ENCODE results near the gene MSTN.
A peak's percentile ranks its signal among the peaks of the same experiment; 100 is the strongest.
"Not testable (repeated sequence)": the region's sequence is repeated elsewhere in the genome, so short reads cannot be mapped to it uniquely, and the experiment has no call there.

Gene MSTN

GRCh38 chr2:190063624-190064023, 1.1 kb upstream of the MSTN start:
- no peak for DNase-seq (ENCODE audit: low spot score)

GRCh38 chr2:190062053-190062452, 476 bp downstream of the MSTN start:
- DNase-seq (ENCODE audit: low spot score) = no peak

GRCh38 chr2:190060626-190061025, 1.9 kb downstream of the MSTN start:
- DNase-seq (ENCODE audit: low spot score) = no peak

GRCh38 chr2:190060019-190060418, 2.5 kb downstream of the MSTN start:
- no peak for DNase-seq (ENCODE audit: low spot score)

- no peak for DNase-seq (ENCODE audit: low spot score)
These were observed 9.1 kb downstream of the MSTN start for GRCh38 chr2:190053426-190053825.

GRCh38 chr2:190052307-190052706, 10.2 kb downstream of the MSTN start:
- no peak for DNase-seq (ENCODE audit: low spot score)

- no peak for DNase-seq (ENCODE audit: low spot score)
These were observed 11.3 kb downstream of the MSTN start for GRCh38 chr2:190051223-190051622.

GRCh38 chr2:190050001-190050400, 12.5 kb downstream of the MSTN start:
- no peak for DNase-seq (ENCODE audit: low spot score)

- DNase-seq (ENCODE audit: low spot score) = no peak
These were observed 17.7 kb downstream of the MSTN start for GRCh38 chr2:190044866-190045265.

GRCh38 chr2:190043441-190043840, 19.1 kb downstream of the MSTN start:
- DNase-seq (ENCODE audit: low spot score) = no peak

GRCh38 chr2:190036071-190036470, 26.5 kb downstream of the MSTN start:
- no peak for DNase-seq (ENCODE audit: low spot score)

- DNase-seq (ENCODE audit: low spot score) = not testable (repeated sequence)
These were observed 28.1 kb downstream of the MSTN start for GRCh38 chr2:190034417-190034816.

GRCh38 chr2:190031969-190032618, 30.4 kb downstream of the MSTN start:
- DNase-seq (ENCODE audit: low spot score) = no peak

GRCh38 chr2:190023860-190024259, 38.7 kb downstream of the MSTN start:
- DNase-seq (ENCODE audit: low spot score) = peak; percentile 6

GRCh38 chr2:190020720-190021119, 41.8 kb downstream of the MSTN start:
- no peak for DNase-seq (ENCODE audit: low spot score)

GRCh38 chr2:190017837-190018236, 44.7 kb downstream of the MSTN start:
- no peak for DNase-seq (ENCODE audit: low spot score)

- not testable (repeated sequence) for DNase-seq (ENCODE audit: low spot score)
These were observed 46.6 kb downstream of the MSTN start for GRCh38 chr2:190015969-190016368.

All from HuH-7 (cell line).